ENCODE data around the gene COL20A1.

- no peak for TF ChIP-seq POLR2A (IDR thresholded peaks at IDR 0.05)
- TF ChIP-seq CTCF (IDR thresholded peaks at IDR 0.05), result no peak
Observed at GRCh38 chr20:63314566-63315239, 21.7 kb downstream of the COL20A1 start.

All from testis (tissue), 2 donors.